ENCODE data around the gene CFAP299. TPM values are rescaled to one million over a fixed set of nuclear protein-coding genes. Genes with fewer than 3 reads are reported as not detected.

The CFAP299 gene
- total and polyA plus RNA-seq, 2 of the 8 experiments (the other 6 are each of a cell fraction or from before 2014, with no cell fraction given) = not detected

DNA sequence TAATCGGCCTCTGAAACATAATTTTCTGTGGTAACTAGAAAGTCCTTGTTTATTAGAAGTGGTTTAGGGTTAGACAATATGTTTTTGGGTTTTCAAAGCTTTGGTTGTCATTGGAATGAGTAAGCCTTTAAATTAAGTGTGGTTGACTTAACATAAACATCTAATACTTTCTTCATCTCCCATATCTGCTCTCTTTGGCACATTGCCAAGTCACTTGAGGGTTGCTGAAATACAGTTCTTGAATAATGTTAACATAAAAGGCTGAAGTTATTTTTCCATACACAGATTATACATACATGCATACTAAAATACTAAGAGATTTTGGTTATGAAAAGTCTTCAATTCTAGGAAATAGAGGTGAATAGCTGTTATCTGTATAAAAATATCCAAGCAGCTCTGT lies 453.3 kb downstream of the CFAP299 start:
- H2BK5ac ChIP-seq (ENCODE audit: low read depth, low read length) = no peak overlapping the region
- H2AFZ ChIP-seq (ENCODE audit: low read length) = no peak overlapping the region
- no peak overlapping the region for H2AK5ac ChIP-seq (ENCODE audit: low read depth, low read length)
- no peak overlapping the region for H2BK15ac ChIP-seq (ENCODE audit: low read length)
- 87% methylated on average over 1 of the region's 1 CpG; no CpG with 5 or more reads in 1 of the 2 experiments for WGBS, 2 experiments (ENCODE audit: extremely low coverage in 1 of 2, insufficient coverage in 1 of 2, insufficient read length in 1 of 2, insufficient replicate concordance in 2 of 2, low coverage in 1 of 2, low lambda C conversion rate in 2 of 2, missing lambda C conversion rate in 1 of 2)
- H4K91ac ChIP-seq (replicated peaks; ENCODE audit: insufficient read length, low read length) = no peak overlapping the region
- H2BK12ac ChIP-seq (ENCODE audit: low read depth, low read length) = no peak overlapping the region
- no peaks in the 10 kb centered on the region for H4K20me1 ChIP-seq (replicated peaks in 1 of 2; ENCODE audit: control insufficient read depth in 1 of 2, insufficient read depth in 2 of 2, low read length in 2 of 2)
- no peak overlapping the region for H3K56ac ChIP-seq (replicated peaks; ENCODE audit: insufficient read length, low read depth, low read length)
- H3K36me3 ChIP-seq (ENCODE audit: control insufficient read depth in 2 of 4, insufficient read depth in 4 of 4, low read length in 3 of 4) = no peaks in the 10 kb centered on the region
- POLR2A ChIA-PET (ENCODE audit: partially characterized antibody) = no interaction called here
- no peaks in the 10 kb centered on the region for H3K79me2 ChIP-seq (ENCODE audit: control insufficient read depth in 1 of 2, insufficient read depth in 2 of 2, low read length in 2 of 2)
- no peak for FAIRE-seq
- no peak for DNase-seq (ENCODE audit: low read depth in 1 of 2, low spot score in 2 of 2)
- no peaks in the 10 kb centered on the region for H3K27me3 ChIP-seq (replicated peaks in 1 of 4; ENCODE audit: control insufficient read depth in 3 of 4, extremely low read depth in 1 of 4, insufficient read depth in 3 of 4, low read length in 3 of 4)
- no peak overlapping the region for H3K4ac ChIP-seq (replicated peaks; ENCODE audit: insufficient read length, low read depth, low read length)
- H3K18ac ChIP-seq (ENCODE audit: extremely low read depth, low read length) = no peak overlapping the region
- no peaks in the 10 kb centered on the region for H3K4me1 ChIP-seq (replicated peaks in 1 of 4; ENCODE audit: control insufficient read depth in 3 of 4, insufficient read depth in 4 of 4, low read length in 3 of 4)
- no peaks in the 10 kb centered on the region for H3K9me3 ChIP-seq (ENCODE audit: insufficient read depth in 2 of 2, low read depth in 1 of 2, low read length in 1 of 2)
- no peak overlapping the region for H3K9ac ChIP-seq (replicated peaks in 1 of 4; ENCODE audit: extremely low read depth in 1 of 4, low read depth in 3 of 4, low read length in 3 of 4)
- no peak overlapping the region for H3K14ac ChIP-seq (ENCODE audit: insufficient read length)
- no peak overlapping the region for H3K23ac ChIP-seq (ENCODE audit: insufficient read length)
- H2BK20ac ChIP-seq (ENCODE audit: low read length) = no peak overlapping the region
- H3K4me3 ChIP-seq (ENCODE audit: extremely low read depth in 1 of 4, insufficient read depth in 2 of 4, low read depth in 3 of 4, low read length in 4 of 4) = no peak overlapping the region
- no peak overlapping the region for H4K8ac ChIP-seq (ENCODE audit: extremely low read depth, insufficient read depth, low read length)
- no peaks in the 10 kb centered on the region for H3K23me2 ChIP-seq (ENCODE audit: low read depth, low read length)
- no peak overlapping the region for H4K5ac ChIP-seq (ENCODE audit: insufficient read length, low read depth, low read length)
- CTCF ChIA-PET (ENCODE audit: partially characterized antibody) = no interaction called here
- H3K27ac ChIP-seq (ENCODE audit: low read depth, low read length) = no peak overlapping the region
- no peaks in the 10 kb centered on the region for H3K79me1 ChIP-seq (ENCODE audit: low read depth, low read length)
- no peak overlapping the region for H3K4me2 ChIP-seq (ENCODE audit: insufficient read depth in 1 of 2, low read depth in 2 of 2, low read length in 2 of 2)
- H2BK120ac ChIP-seq (replicated peaks; ENCODE audit: low read depth, low read length) = no peak overlapping the region
- TF ChIP-seq EGR1 (IDR thresholded peaks at IDR 0.05; ENCODE audit: borderline replicate concordance, low read depth, low read length) (no peak), POLR2AphosphoS5 (IDR thresholded peaks at IDR 0.05; ENCODE audit: low read depth, low read length) (no peak)
